Cortex of kidney (tissue), 1 donor: ENCODE data around the gene OR6Q1.
"Not testable (repeated sequence)": the region's sequence is repeated elsewhere in the genome, so short reads cannot be mapped to it uniquely, and the experiment has no call there.

Experiments used
- DNase-seq: peaks from one replicate; lab custom pipeline; 2025; lab: John Stamatoyannopoulos, UW

Gene OR6Q1

GRCh38 chr11:58030653-58031052, at the start of gene OR6Q1:
OR6Q1 (plus strand) TSS chr11:58030953; CDS start chr11:58030953, 0 bp downstream.
- DNase-seq = no peak

- DNase-seq = no peak
Measured at GRCh38 chr11:57981536-57981935, 49.2 kb upstream of the OR6Q1 start.

- no peak for DNase-seq
Measured at GRCh38 chr11:57982776-57983175, 48.0 kb upstream of the OR6Q1 start.

GRCh38 chr11:57983191-57983590, 47.6 kb upstream of the OR6Q1 start:
- DNase-seq = no peak

- not testable (repeated sequence) for DNase-seq
Measured at GRCh38 chr11:57999523-57999922, 31.2 kb upstream of the OR6Q1 start.

GRCh38 chr11:58000021-58000420, 30.7 kb upstream of the OR6Q1 start:
- not testable (repeated sequence) for DNase-seq

GRCh38 chr11:58000699-58001098, 30.1 kb upstream of the OR6Q1 start:
- no peak for DNase-seq

GRCh38 chr11:58003036-58003435, 27.7 kb upstream of the OR6Q1 start:
- DNase-seq = no peak

GRCh38 chr11:58003591-58003990, 27.2 kb upstream of the OR6Q1 start:
- DNase-seq = no peak

- no peak for DNase-seq
Measured at GRCh38 chr11:58004664-58005063, 26.1 kb upstream of the OR6Q1 start.

- DNase-seq = no peak
Measured at GRCh38 chr11:58006940-58007339, 23.8 kb upstream of the OR6Q1 start.

- DNase-seq = no peak
Measured at GRCh38 chr11:58011771-58012170, 19.0 kb upstream of the OR6Q1 start.

- DNase-seq = no peak
Measured at GRCh38 chr11:58023435-58023931, 7.3 kb upstream of the OR6Q1 start, which contains the start of gene OR9Q1. OR9Q1 (plus strand) TSS chr11:58023881; CDS start chr11:58179445, 155,564 bp downstream.

GRCh38 chr11:58024601-58025091, 6.1 kb upstream of the OR6Q1 start:
- DNase-seq = no peak

- no peak for DNase-seq
Measured at GRCh38 chr11:58027341-58027740, 3.4 kb upstream of the OR6Q1 start.

GRCh38 chr11:58028687-58029411, 1.9 kb upstream of the OR6Q1 start:
- no peak for DNase-seq

GRCh38 chr11:58034471-58034870, 3.7 kb downstream of the OR6Q1 start:
- no peak for DNase-seq

GRCh38 chr11:58039589-58039988, 8.8 kb downstream of the OR6Q1 start:
- no peak for DNase-seq

GRCh38 chr11:58043379-58043778, 12.6 kb downstream of the OR6Q1 start:
- DNase-seq = no peak

GRCh38 chr11:58046231-58046630, 15.5 kb downstream of the OR6Q1 start:
- DNase-seq = no peak

GRCh38 chr11:58047818-58048217, 17.1 kb downstream of the OR6Q1 start:
- DNase-seq = no peak

- no peak for DNase-seq
Measured at GRCh38 chr11:58055806-58056401, 25.2 kb downstream of the OR6Q1 start.

GRCh38 chr11:58057481-58057880, 26.7 kb downstream of the OR6Q1 start:
- no peak for DNase-seq
